Cardiac muscle cell (in vitro differentiated cells and primary cell): Measurements from ENCODE around the gene NBPF1. TPM values are rescaled to one million over a fixed set of nuclear protein-coding genes. Genes with fewer than 3 reads are reported as not detected.
"Not testable (repeated sequence)": the region's sequence is repeated elsewhere in the genome, so short reads cannot be mapped to it uniquely, and the experiment has no call there.

Source experiments
- DNase-seq, 2 donors: peaks; one replicate each; pipeline versions ENCODE4 v3.0.0 to v3.0.0-alpha.2; 2010 to 2017; ENCODE audit warnings: low read depth in 1 of 2, low spot score in 1 of 2
- H3K27ac ChIP-seq: fragments of 200-600 bp; sonication (generic); 2 replicates; pipeline ENCODE4 v1.5.1; 2016
- H3K27me3 ChIP-seq: fragments of 200-600 bp; sonication (generic); 2 replicates; pipeline ENCODE4 v1.6.0; 2016; ENCODE audit warnings: control low read depth
- H3K36me3 ChIP-seq: fragments of 200-600 bp; sonication (generic); 2 replicates; pipeline ENCODE4 v1.5.1; 2016; ENCODE audit warnings: control low read depth
- H3K4me1 ChIP-seq: fragments of 200-600 bp; sonication (generic); 2 replicates; pipeline ENCODE4 v1.8.1; 2017; ENCODE audit warnings: low read depth, mild to moderate bottlenecking, mixed run types
- H3K4me3 ChIP-seq: fragments of 200-600 bp; sonication (generic); 2 replicates; pipeline ENCODE4 v1.5.1; 2016; ENCODE audit warnings: mild to moderate bottlenecking
- H3K9me3 ChIP-seq: fragments of 200-600 bp; sonication (generic); 2 replicates; pipeline ENCODE4 v1.5.1; 2017; ENCODE audit warnings: low read depth, mild to moderate bottlenecking, control low read depth
- CTCF ChIP-seq: IDR thresholded peaks from 2 replicates; pipeline ENCODE4 v1.5.1; 2012; ENCODE audit warnings: low read depth, mild to moderate bottlenecking, low read length
- polyA plus RNA-seq: library from polyadenylated mRNA; unstranded; fragments of >200 nt; fragmentation: Nextera tagmentation; extraction: Ambion mirVana; gene quantifications from 2 replicates; pipeline ENCODE4 v1.2.1, GENCODE V29; 2016
- total RNA-seq: library from RNA; depleted of rRNA; stranded (reverse); fragments of >200 nt; gene quantifications from 2 replicates; pipeline ENCODE4 v1.2.3, GENCODE V29; 2016

Gene NBPF1
- total and polyA plus RNA-seq, 2 experiments from 2014 or later = 42.8 to 57.6 TPM

GRCh38 chr1:16645271-16646060, 32.1 kb upstream of the NBPF1 start:
- Histone ChIP-seq H3K27me3 (peaks cover 13% of the 10 kb centered on the region), H3K4me1 (peaks cover 16% of the 10 kb centered on the region), H3K27ac (peak overlapping the region; percentile 73)
- not testable (repeated sequence) for H3K4me3 ChIP-seq, H3K9me3 ChIP-seq, DNase-seq, H3K36me3 ChIP-seq

- peak; percentile 95 to 100 for DNase-seq
- not testable (repeated sequence) for H3K36me3 ChIP-seq, H3K9me3 ChIP-seq
- peaks cover 13% of the 10 kb centered on the region for H3K27me3 ChIP-seq
- TF ChIP-seq CTCF = peak; percentile 43
- peak overlapping the region; percentile 73 for H3K27ac ChIP-seq
- peaks cover 18% of the 10 kb centered on the region for H3K4me1 ChIP-seq
- H3K4me3 ChIP-seq = peak overlapping the region; percentile 46
Measured at GRCh38 chr1:16644482-16645270, 31.3 kb upstream of the NBPF1 start.

- H3K4me1 ChIP-seq = peaks cover 23% of the 10 kb centered on the region
- no peaks in the 10 kb centered on the region for H3K9me3 ChIP-seq
- H3K27ac ChIP-seq = peak overlapping the region; percentile 73
- no peak for TF ChIP-seq CTCF
- peaks cover 10% of the 10 kb centered on the region for H3K27me3 ChIP-seq
- DNase-seq = no peak
- no peaks in the 10 kb centered on the region for H3K36me3 ChIP-seq
- peak overlapping the region; percentile 46 for H3K4me3 ChIP-seq
Measured at GRCh38 chr1:16644193-16644481, 30.8 kb upstream of the NBPF1 start.

GRCh38 chr1:16643476-16644192, 30.3 kb upstream of the NBPF1 start:
- not testable (repeated sequence) for H3K36me3 ChIP-seq, H3K9me3 ChIP-seq, H3K27ac ChIP-seq
- Histone ChIP-seq H3K27me3 (peaks cover 10% of the 10 kb centered on the region), H3K4me1 (peaks cover 25% of the 10 kb centered on the region), H3K4me3 (peak overlapping the region; percentile 46)
- peak in 1 of 2 donors; percentile 47 for DNase-seq

GRCh38 chr1:16643001-16643411, 29.6 kb upstream of the NBPF1 start:
- H3K27me3 ChIP-seq, H3K9me3 ChIP-seq, H3K4me3 ChIP-seq, H3K36me3 ChIP-seq, DNase-seq, H3K27ac ChIP-seq: not testable (repeated sequence)
- peaks cover 25% of the 10 kb centered on the region for H3K4me1 ChIP-seq

- H3K4me1 ChIP-seq = peaks cover 25% of the 10 kb centered on the region
- H3K27ac ChIP-seq, H3K4me3 ChIP-seq, H3K36me3 ChIP-seq, DNase-seq, H3K27me3 ChIP-seq, H3K9me3 ChIP-seq: not testable (repeated sequence)
Measured at GRCh38 chr1:16642025-16642966, 28.9 kb upstream of the NBPF1 start.

GRCh38 chr1:16641159-16641975, 28.0 kb upstream of the NBPF1 start:
- not testable (repeated sequence) for H3K4me3 ChIP-seq, DNase-seq, H3K9me3 ChIP-seq, H3K27ac ChIP-seq, H3K27me3 ChIP-seq, H3K36me3 ChIP-seq
- peaks cover 25% of the 10 kb centered on the region for H3K4me1 ChIP-seq

- not testable (repeated sequence) for H3K9me3 ChIP-seq, H3K4me3 ChIP-seq, H3K27me3 ChIP-seq, H3K36me3 ChIP-seq, DNase-seq
- peak overlapping the region; percentile 32 for H3K27ac ChIP-seq
- peaks cover 18% of the 10 kb centered on the region for H3K4me1 ChIP-seq
Measured at GRCh38 chr1:16639091-16640031, 26.0 kb upstream of the NBPF1 start.

- not testable (repeated sequence) for H3K9me3 ChIP-seq, H3K27me3 ChIP-seq, H3K27ac ChIP-seq, H3K36me3 ChIP-seq, DNase-seq, H3K4me3 ChIP-seq
- peaks cover 12% of the 10 kb centered on the region for H3K4me1 ChIP-seq
Measured at GRCh38 chr1:16637941-16638778, 24.8 kb upstream of the NBPF1 start.
